Fibroblast of lung (primary cell): ENCODE results near the gene CRIP3. TPM values are rescaled to one million over a fixed set of nuclear protein-coding genes. Genes with fewer than 3 reads are reported as not detected.

Source experiments
- DNase-seq, 2 donors: peaks; one replicate each; pipeline versions ENCODE4 v3.0.0 to v3.0.0-alpha.2; 2010; ENCODE audit warnings: low read depth in 2 of 2
- H2AFZ ChIP-seq: 2 replicates; pipeline ENCODE4 v1.5.1; 2012; ENCODE audit warnings: low read length, control low read depth, inconsistent platforms
- H3K27ac ChIP-seq: 2 replicates; pipeline ENCODE4 v1.5.1; 2011; ENCODE audit warnings: low read length, control low read depth; ENCODE audit not compliant: insufficient read depth
- H3K27me3 ChIP-seq: 2 replicates; pipeline ENCODE4 v1.5.1; 2011; ENCODE audit warnings: mild to moderate bottlenecking, low read length; ENCODE audit not compliant: control insufficient read depth, insufficient read depth
- H3K36me3 ChIP-seq: 2 replicates; pipeline ENCODE4 v1.5.1; 2011; ENCODE audit warnings: low read length; ENCODE audit not compliant: control insufficient read depth, insufficient read depth
- H3K4me1 ChIP-seq: 2 replicates; pipeline ENCODE4 v1.5.1; 2011; ENCODE audit warnings: low read length; ENCODE audit not compliant: control insufficient read depth, insufficient read depth; ENCODE audit errors: extremely low read depth
- H3K4me2 ChIP-seq: 2 replicates; pipeline ENCODE4 v1.5.1; 2011; ENCODE audit warnings: low read length, control low read depth; ENCODE audit not compliant: insufficient read depth; ENCODE audit errors: extremely low read depth
- H3K4me3 ChIP-seq, 4 experiments: fragments of 200-600 bp in 1 of 4; sonication (generic) in 1 of 4; replicated peaks in 1 of 4; 2 replicates each; pipeline ENCODE4 v1.5.1; 2011 to 2016; ENCODE audit warnings: low read length in 4 of 4, low read depth in 3 of 4, mild to moderate bottlenecking in 3 of 4, control low read depth in 2 of 4, inconsistent platforms in 1 of 4, mixed read lengths in 1 of 4; ENCODE audit not compliant: insufficient read depth in 1 of 4; ENCODE audit errors: control extremely low read depth in 1 of 4
- H3K79me2 ChIP-seq: 2 replicates; pipeline ENCODE4 v1.5.1; 2012; ENCODE audit warnings: mild to moderate bottlenecking, low read length, inconsistent platforms; ENCODE audit not compliant: control insufficient read depth, insufficient read depth
- H3K9ac ChIP-seq: 2 replicates; pipeline ENCODE4 v1.5.1; 2011; ENCODE audit warnings: mild to moderate bottlenecking, low read length, control low read depth; ENCODE audit not compliant: insufficient read depth
- H3K9me3 ChIP-seq: 2 replicates; pipeline ENCODE4 v1.5.1; 2012; ENCODE audit warnings: low read depth, low read length; ENCODE audit not compliant: control insufficient read depth, insufficient read depth
- H4K20me1 ChIP-seq: 2 replicates; pipeline ENCODE4 v1.5.1; 2011; ENCODE audit warnings: low read length; ENCODE audit not compliant: control insufficient read depth, insufficient read depth; ENCODE audit errors: extremely low read depth
- CTCF ChIP-seq, 2 donors: IDR thresholded peaks in 1 of 2; conservative IDR thresholded peaks in 1 of 2; 1 replicate in 1 of 2; 2 replicates in 1 of 2; pipeline ENCODE4 v1.5.1; 2011 to 2012; ENCODE audit warnings: low read length in 2 of 2, control low read depth in 1 of 2, inconsistent platforms in 1 of 2, low read depth in 1 of 2, mild to moderate bottlenecking in 1 of 2
- EZH2 ChIP-seq: IDR thresholded peaks from 2 replicates; pipeline ENCODE4 v1.5.1; 2012; ENCODE audit warnings: low read length, control low read depth, mild to moderate bottlenecking; ENCODE audit errors: missing control alignments
- polyA plus RNA-seq, 2 donors: library from polyadenylated mRNA; depleted of rRNA in 1 of 2; stranded (reverse) in 1 of 2; unstranded in 1 of 2; fragments of >200 nt; gene quantifications; 2 replicates each; pipeline ENCODE4 v1.2.1, GENCODE V29; 2011 to 2012; ENCODE audit warnings: missing spikeins in 1 of 2
- total RNA-seq: library from RNA; depleted of rRNA; stranded (reverse); fragments of >200 nt; gene quantifications from 2 replicates; pipeline ENCODE4 v1.2.1, GENCODE V29; 2014

Gene CRIP3
- total and polyA plus RNA-seq, 2 donors (not counting 1 experiment from before 2014, with no cell fraction given): not detected

GRCh38 chr6:43293698-43294097 is 14.9 kb downstream of the CRIP3 start:
- Histone ChIP-seq H3K4me1 (no peaks in the 10 kb centered on the region), H3K9me3 (no peaks in the 10 kb centered on the region), H3K36me3 (no peaks in the 10 kb centered on the region), H3K9ac (no peak overlapping the region), H2AFZ (no peak overlapping the region), H4K20me1 (no peaks in the 10 kb centered on the region), H3K27me3 (peaks cover 7% of the 10 kb centered on the region), H3K79me2 (no peaks in the 10 kb centered on the region), H3K4me3 (no peak overlapping the region), H3K27ac (no peak overlapping the region), H3K4me2 (no peak overlapping the region)
- no peak for DNase-seq
- TF ChIP-seq EZH2 (no peak), CTCF (conservative IDR thresholded peaks at IDR 0.05 in 1 of 2, IDR thresholded peaks at IDR 0.05 in 1 of 2; ENCODE audit: low read depth in 1 of 2, low read length in 2 of 2) (no peak)

- no peak overlapping the region for H3K4me2 ChIP-seq
- H4K20me1 ChIP-seq: no peaks in the 10 kb centered on the region
- H3K27ac ChIP-seq: no peak overlapping the region
- DNase-seq: no peak
- no peaks in the 10 kb centered on the region for H3K4me1 ChIP-seq
- no peaks in the 10 kb centered on the region for H3K79me2 ChIP-seq
- no peak overlapping the region for H3K4me3 ChIP-seq
- no peak overlapping the region for H2AFZ ChIP-seq
- H3K27me3 ChIP-seq: peaks cover 2% of the 10 kb centered on the region
- H3K9ac ChIP-seq: no peak overlapping the region
- TF ChIP-seq EZH2 (no peak), CTCF (conservative IDR thresholded peaks at IDR 0.05 in 1 of 2, IDR thresholded peaks at IDR 0.05 in 1 of 2; ENCODE audit: low read depth in 1 of 2, low read length in 2 of 2) (no peak)
- no peaks in the 10 kb centered on the region for H3K36me3 ChIP-seq
- H3K9me3 ChIP-seq: no peaks in the 10 kb centered on the region
Measured at GRCh38 chr6:43292763-43293318, 15.8 kb downstream of the CRIP3 start.

DNA sequence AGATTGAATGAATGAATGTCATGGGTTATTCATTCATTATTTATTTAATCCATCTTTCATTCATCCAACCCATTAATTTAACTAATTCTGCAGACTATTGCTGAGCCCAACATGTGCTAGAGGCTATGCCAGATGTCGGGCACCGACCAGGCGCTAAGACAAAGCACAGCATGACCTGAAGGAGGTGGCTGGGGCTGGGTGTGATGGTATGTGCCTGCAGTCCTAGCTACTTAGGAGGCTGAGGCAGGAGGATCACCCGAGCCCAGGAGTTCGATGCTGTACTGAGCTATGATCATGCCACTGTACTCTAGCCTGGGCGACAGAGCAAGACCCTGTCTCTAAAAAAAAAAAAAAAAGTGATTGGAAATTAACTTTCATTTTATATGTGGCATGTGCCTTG is 16.3 kb downstream of the CRIP3 start:
- no peak overlapping the region for H3K4me2 ChIP-seq
- no peak overlapping the region for H3K27ac ChIP-seq
- no peak overlapping the region for H3K4me3 ChIP-seq
- no peak for TF ChIP-seq CTCF (conservative IDR thresholded peaks at IDR 0.05 in 1 of 2, IDR thresholded peaks at IDR 0.05 in 1 of 2; ENCODE audit: low read depth in 1 of 2, low read length in 2 of 2)
- H2AFZ ChIP-seq: no peak overlapping the region
- H3K9me3 ChIP-seq: no peaks in the 10 kb centered on the region
- H3K4me1 ChIP-seq: no peaks in the 10 kb centered on the region
- no peaks in the 10 kb centered on the region for H4K20me1 ChIP-seq
- H3K79me2 ChIP-seq: no peaks in the 10 kb centered on the region
- peaks cover 2% of the 10 kb centered on the region for H3K27me3 ChIP-seq
- no peak for DNase-seq
- H3K9ac ChIP-seq: no peak overlapping the region
- no peaks in the 10 kb centered on the region for H3K36me3 ChIP-seq
